Smooth muscle cell (in vitro differentiated cells): ENCODE data around the gene CAMK2B. TPM values are rescaled to one million over a fixed set of nuclear protein-coding genes. Genes with fewer than 3 reads are reported as not detected.

Experiments
- DNase-seq: peaks from one replicate; lab custom pipeline; 2025; ENCODE audit not compliant: unreplicated experiment; lab: John Stamatoyannopoulos, UW
- H2AFZ ChIP-seq: fragments of 200-600 bp; sonication (generic); 2 replicates; pipeline ENCODE4 v1.6.0; 2016; ENCODE audit warnings: antibody characterized with exemption, low read depth, mild to moderate bottlenecking
- H3F3A ChIP-seq: fragments of 200-600 bp; sonication (generic); 2 replicates; pipeline ENCODE4 v1.6.0; 2017; ENCODE audit warnings: antibody characterized with exemption, low read depth
- H3K27ac ChIP-seq: fragments of 200-600 bp; sonication (generic); 2 replicates; pipeline ENCODE4 v1.5.1; 2016; ENCODE audit warnings: low read depth, mild to moderate bottlenecking
- H3K27me3 ChIP-seq: fragments of 200-600 bp; sonication (generic); 2 replicates; pipeline ENCODE4 v1.6.1; 2016; ENCODE audit warnings: low read depth, mild to moderate bottlenecking
- H3K36me3 ChIP-seq: fragments of 200-600 bp; sonication (generic); 2 replicates; pipeline ENCODE4 v1.5.1; 2016; ENCODE audit warnings: low read depth
- H3K4me1 ChIP-seq: fragments of 200-600 bp; sonication (generic); 2 replicates; pipeline ENCODE4 v1.5.1; 2016; ENCODE audit warnings: low read depth
- H3K4me2 ChIP-seq: fragments of 200-600 bp; sonication (generic); 2 replicates; pipeline ENCODE4 v1.6.0; 2016; ENCODE audit warnings: mild to moderate bottlenecking
- H3K4me3 ChIP-seq: fragments of 200-600 bp; sonication (generic); 2 replicates; pipeline ENCODE4 v1.5.1; 2016; ENCODE audit warnings: mild to moderate bottlenecking
- H3K79me2 ChIP-seq: fragments of 200-600 bp; sonication (generic); 2 replicates; pipeline ENCODE4 v1.6.0; 2016; ENCODE audit warnings: low read depth, mild to moderate bottlenecking
- H3K9ac ChIP-seq: fragments of 200-600 bp; sonication (generic); 2 replicates; pipeline ENCODE4 v1.6.0; 2016; ENCODE audit warnings: low read depth
- H3K9me3 ChIP-seq: fragments of 200-600 bp; sonication (generic); replicated peaks from 2 replicates; pipeline ENCODE4 v1.5.1; 2016; ENCODE audit warnings: low read depth
- H4K20me1 ChIP-seq: fragments of 200-600 bp; sonication (generic); 2 replicates; pipeline ENCODE4 v1.6.0; 2016; ENCODE audit warnings: low read depth
- CTCF ChIP-seq: fragments of 200-600 bp; sonication (generic); IDR thresholded peaks from 2 replicates; pipeline ENCODE4 v1.5.1; 2017; ENCODE audit warnings: borderline replicate concordance, mild to moderate bottlenecking, antibody characterized with exemption; ENCODE audit not compliant: insufficient read depth, poor library complexity, severe bottlenecking
- WGBS: methylation state at CpG from one replicate; pipeline ENCODE4 v1.1.7; 2016; ENCODE audit warnings: low lambda C conversion rate; 5-methylcytosine and 5-hydroxymethylcytosine counted together
- polyA plus RNA-seq: library from polyadenylated mRNA; unstranded; fragments of >200 nt; fragmentation: Nextera tagmentation; extraction: Ambion mirVana; gene quantifications from 2 replicates; pipeline ENCODE4 v1.2.1, GENCODE V29; 2016
- total RNA-seq: library from RNA; depleted of rRNA; stranded (reverse); fragments of >200 nt; gene quantifications from 2 replicates; pipeline ENCODE4 v1.2.3, GENCODE V29; 2014

Gene CAMK2B
- total and polyA plus RNA-seq, 2 experiments from 2014 or later = not detected

GRCh38 chr7:44282601-44283171 is 42.7 kb downstream of the CAMK2B start:
- Histone ChIP-seq H3F3A (no peaks in the 10 kb centered on the region), H3K27me3 (no peaks in the 10 kb centered on the region), H4K20me1 (no peaks in the 10 kb centered on the region), H3K4me3 (no peak overlapping the region), H3K4me1 (no peaks in the 10 kb centered on the region), H2AFZ (no peak overlapping the region), H3K27ac (no peak overlapping the region), H3K9me3 (no peaks in the 10 kb centered on the region), H3K79me2 (no peaks in the 10 kb centered on the region), H3K9ac (no peak overlapping the region), H3K36me3 (no peaks in the 10 kb centered on the region), H3K4me2 (no peak overlapping the region)
- no peak for DNase-seq
- WGBS = 76% methylated on average over 10 of the region's 10 CpGs
- no peak for TF ChIP-seq CTCF

DNA sequence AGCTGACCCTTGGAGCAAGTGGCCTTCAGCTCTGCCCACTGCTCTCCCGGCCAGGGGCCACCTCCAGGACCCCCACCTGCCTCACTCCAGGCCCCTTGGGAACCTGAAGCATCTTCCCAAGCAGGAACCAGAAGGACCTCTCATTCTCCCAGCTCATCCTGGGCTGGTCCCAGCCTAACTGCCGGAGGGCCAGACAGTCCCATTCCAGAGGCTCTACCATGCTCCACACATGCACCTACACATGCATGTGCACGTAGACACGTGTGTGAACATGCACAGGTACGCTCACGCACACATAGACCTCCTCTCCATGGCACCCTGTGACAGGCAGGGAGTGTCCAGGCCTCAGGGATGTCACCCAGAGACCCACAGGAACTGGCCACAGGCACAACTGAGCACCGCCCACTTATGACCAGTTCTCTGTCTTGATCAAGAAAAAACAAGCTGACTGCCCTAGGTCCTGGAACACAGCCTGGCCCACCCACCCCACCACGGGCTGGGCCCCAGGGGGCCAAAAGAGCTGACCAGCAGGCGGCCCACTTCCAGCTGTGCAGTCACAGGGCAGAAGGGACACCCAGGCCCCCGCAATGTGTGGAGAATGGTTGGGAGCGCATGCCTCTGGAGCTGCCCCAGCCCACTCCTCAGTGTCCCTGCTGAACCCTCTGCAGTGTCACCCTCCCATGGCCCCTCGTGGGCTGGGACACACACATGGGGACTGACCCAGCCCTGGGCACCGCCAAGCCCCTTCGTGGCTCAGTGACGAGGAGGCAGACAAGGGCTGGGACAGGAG is 43.4 kb downstream of the CAMK2B start:
- 83% methylated on average over 15 of the region's 15 CpGs for WGBS

GRCh38 chr7:44280993-44281721 is 44.2 kb downstream of the CAMK2B start:
- H3F3A ChIP-seq = no peaks in the 10 kb centered on the region
- no peak overlapping the region for H3K27ac ChIP-seq
- H3K9me3 ChIP-seq = no peaks in the 10 kb centered on the region
- H2AFZ ChIP-seq = no peak overlapping the region
- H3K79me2 ChIP-seq = no peaks in the 10 kb centered on the region
- TF ChIP-seq CTCF = no peak
- no peaks in the 10 kb centered on the region for H4K20me1 ChIP-seq
- no peaks in the 10 kb centered on the region for H3K27me3 ChIP-seq
- H3K36me3 ChIP-seq = no peaks in the 10 kb centered on the region
- 91% methylated on average over 20 of the region's 20 CpGs for WGBS
- H3K4me2 ChIP-seq = no peak overlapping the region
- H3K4me3 ChIP-seq = no peak overlapping the region
- no peak overlapping the region for H3K9ac ChIP-seq
- no peak for DNase-seq
- H3K4me1 ChIP-seq = peaks cover 7% of the 10 kb centered on the region

More for the DNA sequence above, 43.4 kb downstream of the CAMK2B start:
- Histone ChIP-seq H3K4me3 (no peak overlapping the region), H3K4me2 (no peak overlapping the region), H4K20me1 (no peaks in the 10 kb centered on the region), H3K36me3 (no peaks in the 10 kb centered on the region), H3K79me2 (no peaks in the 10 kb centered on the region), H3K9ac (no peak overlapping the region), H3K27ac (no peak overlapping the region), H3F3A (no peaks in the 10 kb centered on the region), H3K27me3 (no peaks in the 10 kb centered on the region), H3K4me1 (no peaks in the 10 kb centered on the region), H2AFZ (no peak overlapping the region), H3K9me3 (no peaks in the 10 kb centered on the region)
- DNase-seq = no peak
- no peak for TF ChIP-seq CTCF
